ENCODE results near the gene NEGR1. TPM values are rescaled to one million over a fixed set of nuclear protein-coding genes. Genes with fewer than 3 reads are reported as not detected.
A peak's percentile ranks its signal among the peaks of the same experiment; 100 is the strongest.

NEGR1 gene
- total RNA-seq, 4 donors from 2014 or later: 33.3 to 73.0 (median 54.1) TPM

GRCh38 chr1:72288886-72289285 lies 6.5 kb upstream of the NEGR1 start:
- H3K4me3 ChIP-seq: no peak overlapping the region
- H3K4me1 ChIP-seq: peaks cover 0 to 20% (median 0%) of the 10 kb centered on the region in 3 donors
- no peaks in the 10 kb centered on the region for H3K9me3 ChIP-seq
- no peak overlapping the region for H3K27ac ChIP-seq
- ATAC-seq: no peak
- no peaks in the 10 kb centered on the region for H3K27me3 ChIP-seq
- TF ChIP-seq, protein P1, sequence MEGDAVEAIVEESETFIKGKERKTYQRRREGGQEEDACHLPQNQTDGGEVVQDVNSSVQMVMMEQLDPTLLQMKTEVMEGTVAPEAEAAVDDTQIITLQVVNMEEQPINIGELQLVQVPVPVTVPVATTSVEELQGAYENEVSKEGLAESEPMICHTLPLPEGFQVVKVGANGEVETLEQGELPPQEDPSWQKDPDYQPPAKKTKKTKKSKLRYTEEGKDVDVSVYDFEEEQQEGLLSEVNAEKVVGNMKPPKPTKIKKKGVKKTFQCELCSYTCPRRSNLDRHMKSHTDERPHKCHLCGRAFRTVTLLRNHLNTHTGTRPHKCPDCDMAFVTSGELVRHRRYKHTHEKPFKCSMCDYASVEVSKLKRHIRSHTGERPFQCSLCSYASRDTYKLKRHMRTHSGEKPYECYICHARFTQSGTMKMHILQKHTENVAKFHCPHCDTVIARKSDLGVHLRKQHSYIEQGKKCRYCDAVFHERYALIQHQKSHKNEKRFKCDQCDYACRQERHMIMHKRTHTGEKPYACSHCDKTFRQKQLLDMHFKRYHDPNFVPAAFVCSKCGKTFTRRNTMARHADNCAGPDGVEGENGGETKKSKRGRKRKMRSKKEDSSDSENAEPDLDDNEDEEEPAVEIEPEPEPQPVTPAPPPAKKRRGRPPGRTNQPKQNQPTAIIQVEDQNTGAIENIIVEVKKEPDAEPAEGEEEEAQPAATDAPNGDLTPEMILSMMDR (IDR thresholded peaks at IDR 0.05): no peak
- H3K36me3 ChIP-seq: no peaks in the 10 kb centered on the region

DNA sequence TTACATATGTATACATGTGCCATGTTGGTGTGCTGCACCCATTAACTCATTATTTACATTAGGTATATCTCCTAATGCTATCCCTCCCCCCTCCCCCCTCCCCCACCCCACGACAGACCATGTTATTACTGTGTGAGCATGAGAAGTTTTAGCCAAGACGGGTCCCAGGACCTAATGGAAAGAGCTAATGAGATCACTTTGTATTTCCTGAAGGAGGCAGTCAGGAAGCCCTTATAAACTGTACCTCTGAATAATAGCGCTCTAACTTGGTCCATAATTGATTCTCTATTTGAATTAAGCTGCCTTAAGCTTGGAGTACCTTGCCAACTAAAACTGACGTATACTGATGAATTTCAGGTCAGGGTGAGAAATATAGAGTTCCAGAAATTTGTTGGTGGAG lies 4.1 kb upstream of the NEGR1 start:
- Histone ChIP-seq H3K27me3 (no peaks in the 10 kb centered on the region), H3K9me3 (no peaks in the 10 kb centered on the region), H3K27ac (peak overlapping the region in 3 of 4 donors; percentile 45 to 93 (median 91)), H3K4me1 (peaks cover 0 to 20% (median 0%) of the 10 kb centered on the region in 3 donors), H3K36me3 (no peaks in the 10 kb centered on the region), H3K4me3 (no peak overlapping the region)
- TF ChIP-seq EP300 (IDR thresholded peaks at IDR 0.05) (no peak), POLR2AphosphoS5 (IDR thresholded peaks at IDR 0.05) (no peak), POLR2A (IDR thresholded peaks at IDR 0.05) (no peak)
- TF ChIP-seq, protein P1 (IDR thresholded peaks at IDR 0.05): no peak
- no peak for ATAC-seq
- WGBS, 2 donors (ENCODE audit: low coverage in 1 of 2): 67 to 100% methylated on average over 1 to 2 of the region's 4 CpGs

DNA sequence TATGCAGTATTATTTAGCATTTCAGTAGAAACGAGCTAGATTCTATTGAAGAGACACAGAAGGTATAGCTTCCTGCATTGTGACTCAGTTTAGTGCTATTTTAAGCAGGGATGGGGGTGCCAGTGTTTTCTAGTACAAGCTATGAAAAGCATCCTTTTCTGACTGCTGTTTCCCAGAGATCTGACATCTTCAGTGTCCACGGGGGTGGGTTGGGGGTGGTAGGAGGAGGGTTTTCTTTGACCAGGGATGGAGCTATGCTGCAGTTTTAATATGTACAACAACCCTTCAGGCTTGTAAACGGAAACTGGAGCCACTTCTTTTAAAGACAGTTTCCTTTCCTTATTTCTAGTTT lies 2.7 kb upstream of the NEGR1 start:
- TF ChIP-seq, protein P1 (IDR thresholded peaks at IDR 0.05): no peak
- no peak for TF ChIP-seq EP300 (IDR thresholded peaks at IDR 0.05)
- TF ChIP-seq POLR2AphosphoS5 (IDR thresholded peaks at IDR 0.05): no peak
- no peak for TF ChIP-seq POLR2A (IDR thresholded peaks at IDR 0.05)
- Histone ChIP-seq H3K27ac (peak overlapping the region; percentile 76 to 93 (median 92)), H3K9me3 (no peaks in the 10 kb centered on the region)

GRCh38 chr1:72284348-72285073 lies 2.2 kb upstream of the NEGR1 start:
- H3K4me1 ChIP-seq: peaks cover 0 to 37% (median 0%) of the 10 kb centered on the region in 3 donors
- H3K27me3 ChIP-seq: no peaks in the 10 kb centered on the region
- H3K4me3 ChIP-seq: peak overlapping the region; percentile 50 to 74
- peak overlapping the region; percentile 76 to 93 (median 92) for H3K27ac ChIP-seq
- peak; percentile 16 for ATAC-seq
- WGBS, 2 donors (ENCODE audit: low coverage in 1 of 2): 0 to 1% methylated on average over 12 to 21 of the region's 24 CpGs
- no peaks in the 10 kb centered on the region for H3K36me3 ChIP-seq
- no peaks in the 10 kb centered on the region for H3K9me3 ChIP-seq
- no peak for TF ChIP-seq EP300 (IDR thresholded peaks at IDR 0.05)
- TF ChIP-seq POLR2AphosphoS5 (IDR thresholded peaks at IDR 0.05): peak; percentile 71
- TF ChIP-seq POLR2A (IDR thresholded peaks at IDR 0.05): peak in 1 of 2 donors; percentile 12
- TF ChIP-seq, protein P1 (IDR thresholded peaks at IDR 0.05): peak in 1 of 4 experiments; percentile 31

More for the DNA sequence above, 2.7 kb upstream of the NEGR1 start:
- WGBS, 2 donors (ENCODE audit: low coverage in 1 of 2): 0 to 3% methylated on average over 3 of the region's 3 CpGs
- ATAC-seq: no peak
- Histone ChIP-seq H3K36me3 (no peaks in the 10 kb centered on the region), H3K27me3 (no peaks in the 10 kb centered on the region), H3K4me3 (peak overlapping the region; percentile 50 to 74), H3K4me1 (peaks cover 0 to 31% (median 0%) of the 10 kb centered on the region in 3 donors)

- Histone ChIP-seq H3K4me1 (peaks cover 0 to 42% (median 0%) of the 10 kb centered on the region in 3 donors), H3K27ac (peak overlapping the region; percentile 76 to 93 (median 92)), H3K9me3 (no peaks in the 10 kb centered on the region), H3K36me3 (no peaks in the 10 kb centered on the region), H3K4me3 (peak overlapping the region; percentile 50 to 74), H3K27me3 (no peaks in the 10 kb centered on the region)
- TF ChIP-seq POLR2A (IDR thresholded peaks at IDR 0.05) (no peak), EP300 (IDR thresholded peaks at IDR 0.05) (no peak), POLR2AphosphoS5 (IDR thresholded peaks at IDR 0.05) (no peak)
- TF ChIP-seq, protein P1 (IDR thresholded peaks at IDR 0.05): no peak
- ATAC-seq: no peak
- WGBS, 2 donors (ENCODE audit: low coverage in 1 of 2): 0% methylated on average over 3 to 6 of the region's 7 CpGs
Observed at GRCh38 chr1:72284084-72284347, 1.7 kb upstream of the NEGR1 start.

Measured in gastroesophageal sphincter (tissue), 4 donors.